ENCODE results near the gene MEOX2.

Gene MEOX2

DNA sequence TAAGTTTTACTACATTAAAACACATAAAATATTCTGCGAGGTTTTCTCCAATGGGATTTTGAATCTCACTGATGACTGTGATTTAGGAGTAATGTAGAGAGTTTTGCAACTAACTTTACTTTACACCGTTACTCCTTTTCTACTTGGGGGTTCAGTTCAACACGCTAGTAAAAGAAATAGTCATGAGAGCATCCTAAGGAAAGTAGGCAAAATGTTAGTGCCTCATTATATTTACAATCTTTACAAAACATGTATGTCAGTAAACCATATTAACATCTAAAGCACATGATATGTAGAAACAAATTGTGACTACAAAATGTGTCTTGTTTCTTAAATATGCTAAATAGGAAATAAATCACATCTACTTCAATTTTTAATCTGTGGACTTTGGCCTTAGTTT, 6.0 kb downstream of the MEOX2 start:
- DNase-seq, result no peak

DNA sequence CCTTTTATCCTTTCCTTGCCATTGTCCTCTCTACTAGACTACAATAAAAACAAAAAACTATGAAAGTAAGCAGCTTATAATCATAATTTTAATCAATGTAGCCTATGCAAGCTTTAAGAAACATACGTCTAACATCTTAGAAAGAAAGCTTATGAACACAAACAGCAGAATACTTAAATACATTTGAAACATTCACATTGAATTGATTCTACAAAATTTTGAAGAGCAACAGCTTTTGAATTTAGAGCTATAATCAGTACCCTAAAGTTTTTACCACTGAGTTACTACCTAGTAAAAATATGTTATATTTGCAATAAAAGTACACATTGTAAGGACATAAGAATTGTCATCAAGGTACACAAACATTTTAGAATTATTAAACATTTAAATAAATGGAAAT, 7.2 kb downstream of the MEOX2 start:
- DNase-seq, result no peak

DNA sequence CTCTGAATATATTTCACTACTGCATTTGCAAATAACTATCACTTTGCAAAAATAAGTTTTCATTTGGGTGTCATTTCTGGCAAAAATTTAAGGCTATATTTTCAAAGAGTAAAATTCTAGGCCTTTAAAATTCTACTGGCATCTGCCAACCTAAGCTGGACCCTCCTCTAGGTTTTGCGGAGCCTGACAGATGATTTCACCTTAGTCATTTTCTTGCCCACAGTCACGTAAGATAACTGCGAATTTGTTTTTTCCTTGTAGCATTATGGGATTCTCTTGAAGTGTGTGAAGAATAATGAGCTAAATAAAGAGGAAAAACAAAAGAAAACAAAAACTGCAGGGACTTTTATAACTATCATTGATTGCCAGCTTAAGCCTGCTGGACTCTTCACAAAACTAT, 7.8 kb downstream of the MEOX2 start:
- DNase-seq, result no peak

DNA sequence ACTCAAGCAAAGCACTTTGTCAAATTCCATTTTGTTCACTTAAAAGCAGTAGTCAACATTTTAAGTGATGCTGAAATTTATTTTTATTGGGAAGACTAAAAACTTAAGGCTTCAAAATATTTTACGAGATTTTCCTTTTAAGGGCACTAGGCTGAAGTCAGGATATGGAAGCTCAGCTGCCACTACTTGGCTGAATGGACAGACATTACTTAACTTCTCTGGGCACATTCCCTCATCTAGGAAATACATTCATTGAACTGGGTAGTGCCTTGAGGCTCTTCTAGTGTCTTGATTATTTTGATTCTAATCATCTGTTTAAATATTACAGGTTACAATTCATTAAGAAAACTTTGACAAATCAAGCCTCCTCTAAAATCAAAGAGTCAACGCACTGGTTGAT, 11.1 kb downstream of the MEOX2 start:
- DNase-seq, result no peak

DNA sequence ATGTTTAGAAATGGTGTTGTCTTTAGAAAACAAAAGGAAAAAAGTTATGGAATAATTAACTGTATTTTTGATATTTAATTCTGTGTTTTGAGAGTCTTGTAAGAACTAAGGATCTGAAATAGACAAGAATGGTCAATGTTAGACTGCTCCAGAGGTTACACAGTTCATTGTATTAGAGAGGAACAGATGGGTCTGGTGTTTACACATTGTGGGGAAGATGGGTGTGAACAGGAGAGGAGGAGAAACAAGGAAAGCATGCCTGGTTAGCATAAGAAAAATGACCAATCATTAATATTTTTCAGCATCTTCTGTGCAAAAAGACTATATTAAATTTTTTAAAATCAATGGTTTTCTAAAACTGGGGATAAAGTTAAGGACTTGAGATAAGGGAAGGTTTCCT, 11.9 kb downstream of the MEOX2 start:
- no peak for DNase-seq

DNA sequence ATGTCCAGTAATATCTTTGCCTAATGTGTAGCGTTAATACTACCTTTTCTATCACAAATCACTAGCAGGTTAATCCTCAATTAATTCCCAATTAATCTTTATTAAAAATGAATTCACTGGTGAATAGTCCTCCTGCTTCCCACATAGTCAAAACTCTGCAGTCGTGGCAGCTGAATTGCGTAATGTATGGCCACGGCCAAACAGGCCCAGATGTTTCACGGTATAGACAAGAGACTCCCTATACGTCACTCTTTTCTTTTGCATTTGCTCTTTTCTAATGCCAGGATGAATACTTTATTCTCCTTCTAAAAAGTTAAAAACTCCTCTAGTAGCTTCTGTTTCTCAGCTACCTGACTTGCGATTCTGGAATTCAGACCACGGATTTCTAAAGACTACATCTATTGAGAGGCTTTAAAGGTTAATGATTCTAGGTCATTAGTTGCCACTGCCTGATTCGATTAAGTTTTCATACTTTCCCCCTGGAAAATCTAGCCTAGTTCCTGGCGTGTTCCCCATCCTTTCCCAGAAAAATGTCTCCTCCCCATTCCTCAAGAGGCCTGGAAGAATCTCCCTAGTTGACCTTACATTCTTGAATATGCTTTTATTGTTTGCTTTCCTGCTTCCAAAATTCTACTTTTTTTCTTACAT, 16.9 kb downstream of the MEOX2 start:
- DNase-seq, result no peak

DNA sequence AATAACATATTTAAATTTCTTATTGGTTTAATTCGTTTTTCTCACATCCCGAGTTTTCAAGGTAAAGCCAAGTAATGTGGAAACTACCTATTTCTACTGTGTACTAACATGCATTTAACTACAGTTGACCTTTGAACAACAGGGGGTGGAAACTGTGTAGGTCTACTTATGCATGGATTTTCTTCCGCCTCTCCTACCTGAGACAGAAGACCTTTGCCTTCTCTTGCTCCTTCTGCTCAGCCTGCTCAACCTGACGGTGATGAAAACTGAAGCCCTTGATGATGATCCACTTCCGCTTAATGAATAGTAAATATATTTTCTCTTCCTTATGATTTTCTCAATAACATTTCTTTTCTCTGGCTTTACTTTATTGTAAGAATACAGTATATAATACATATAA, 18.5 kb downstream of the MEOX2 start:
- no peak for DNase-seq

DNA sequence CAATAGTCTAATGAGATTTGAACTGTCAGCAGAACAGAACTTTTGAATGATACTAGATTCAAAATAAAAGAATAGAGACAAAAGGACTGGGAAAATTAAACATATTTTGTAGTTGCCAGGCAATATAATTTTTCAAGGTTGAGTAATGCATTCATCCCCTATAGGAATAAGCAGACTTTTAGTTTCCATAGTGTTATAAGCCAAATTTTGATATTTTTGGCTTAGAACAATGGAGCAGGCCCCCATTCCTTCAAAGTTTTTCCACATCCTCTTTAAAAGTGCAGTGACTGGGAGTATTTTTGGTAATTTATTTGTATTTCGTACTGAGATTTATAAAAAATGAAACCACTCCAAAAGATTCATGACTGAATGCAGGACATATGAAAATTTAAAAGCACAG, 24.0 kb downstream of the MEOX2 start:
- no peak for DNase-seq

DNA sequence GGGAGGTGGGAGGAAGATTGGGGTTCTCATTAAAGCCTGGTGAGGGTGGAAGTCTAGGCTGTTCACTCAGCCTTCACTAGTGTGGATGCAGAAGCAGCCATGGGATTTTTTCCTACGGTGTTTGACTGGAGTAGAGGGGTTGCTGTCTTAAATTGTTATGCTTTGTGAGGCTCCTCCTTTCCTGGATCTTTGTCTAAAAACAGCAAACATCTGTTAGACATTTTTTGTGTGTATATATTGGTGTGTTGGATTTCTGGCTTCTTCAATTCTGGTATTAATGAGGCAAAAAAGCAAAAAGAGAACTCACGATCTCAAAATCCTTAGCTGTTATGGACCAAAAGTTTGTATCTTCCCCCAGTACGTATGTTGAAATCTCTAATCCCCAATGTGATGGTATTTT, 28.2 kb downstream of the MEOX2 start:
- DNase-seq, result no peak

DNA sequence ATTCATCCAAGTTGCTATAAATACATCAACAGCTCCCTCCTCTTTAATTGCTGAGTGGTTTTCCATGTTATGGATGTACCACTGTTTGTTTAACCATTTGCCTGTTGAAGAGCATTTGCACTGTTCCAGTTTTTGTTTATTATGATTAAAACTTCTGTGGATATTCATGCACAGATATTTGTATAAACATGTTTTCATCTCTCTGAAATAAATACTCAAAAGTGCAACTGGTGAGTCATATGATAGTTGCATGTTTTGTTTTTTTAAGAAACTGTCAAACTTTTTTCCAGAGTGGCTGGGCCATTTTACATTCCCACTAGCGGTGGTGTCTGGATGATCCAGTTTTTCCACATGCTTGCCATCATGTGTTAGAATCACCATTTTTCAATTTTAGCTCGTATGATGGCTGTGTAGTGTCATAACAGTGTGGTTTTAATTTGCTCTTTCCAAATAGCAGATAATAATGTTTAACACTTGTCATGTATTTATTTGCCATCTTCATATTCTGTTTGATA, 33.6 kb downstream of the MEOX2 start:
- peak in 1 of 3 experiments; percentile 39 for DNase-seq

DNA sequence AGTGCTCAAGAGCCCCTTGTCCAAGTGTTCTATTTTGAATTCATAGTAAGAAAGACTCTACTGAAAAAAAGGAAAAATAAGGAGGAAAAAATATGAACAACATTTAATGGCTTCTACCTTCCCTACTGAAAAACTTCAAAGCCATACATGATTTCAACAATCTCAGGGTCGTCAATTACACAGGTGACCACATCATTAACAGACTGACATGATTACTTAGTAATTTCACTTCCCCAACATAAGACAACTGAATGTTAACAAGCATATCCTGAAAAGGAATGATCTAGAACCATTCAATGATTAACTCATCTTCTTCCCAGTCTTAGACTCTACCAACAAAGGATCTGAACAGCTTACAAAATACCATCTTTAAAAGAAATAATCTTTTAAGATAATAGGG, 34.8 kb downstream of the MEOX2 start:
- DNase-seq, result peak in 1 of 3 experiments; percentile 47

DNA sequence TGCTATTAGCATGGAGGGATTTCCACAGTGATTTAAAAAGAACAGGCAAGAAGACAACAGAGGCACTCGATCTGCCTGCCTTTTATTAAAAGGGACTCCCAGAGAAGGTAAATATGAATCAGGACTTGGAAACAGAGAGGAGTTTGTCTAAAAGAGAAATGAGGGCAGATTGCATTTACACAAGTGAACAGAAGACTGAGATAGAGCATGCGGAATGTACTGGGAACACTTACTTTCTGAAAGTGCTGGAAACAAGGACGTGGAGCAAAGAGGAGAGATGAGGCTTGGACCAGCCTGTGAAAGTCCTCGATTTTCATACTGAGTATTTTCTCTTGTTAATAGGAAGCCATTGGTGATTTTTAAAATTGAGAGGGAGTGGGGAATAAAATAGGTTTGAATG, 35.7 kb downstream of the MEOX2 start:
- no peak for DNase-seq

DNA sequence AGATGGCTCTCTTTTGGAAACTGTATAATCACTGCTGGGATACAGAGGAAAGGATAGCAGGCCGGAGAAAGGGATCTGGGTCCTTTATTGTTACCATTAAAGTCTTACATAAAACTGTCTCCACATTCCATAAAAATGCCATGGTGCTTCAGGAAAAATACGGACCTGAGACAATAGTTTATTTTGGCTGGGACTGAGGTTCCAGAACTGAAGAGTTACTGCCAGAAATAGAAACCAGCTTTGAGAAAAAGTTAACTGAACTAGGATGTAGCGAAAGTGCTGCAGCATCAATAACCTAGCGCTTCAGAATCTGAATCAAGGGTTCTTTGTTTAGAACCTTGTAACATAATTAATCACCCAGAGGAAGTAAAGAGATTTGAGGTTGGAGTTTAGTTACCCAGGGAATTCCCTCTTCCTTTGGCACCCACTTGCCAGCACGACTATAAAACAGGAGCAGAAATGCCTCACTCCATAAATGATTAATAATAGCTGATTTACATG, 38.0 kb downstream of the MEOX2 start:
- DNase-seq, result no peak

DNA sequence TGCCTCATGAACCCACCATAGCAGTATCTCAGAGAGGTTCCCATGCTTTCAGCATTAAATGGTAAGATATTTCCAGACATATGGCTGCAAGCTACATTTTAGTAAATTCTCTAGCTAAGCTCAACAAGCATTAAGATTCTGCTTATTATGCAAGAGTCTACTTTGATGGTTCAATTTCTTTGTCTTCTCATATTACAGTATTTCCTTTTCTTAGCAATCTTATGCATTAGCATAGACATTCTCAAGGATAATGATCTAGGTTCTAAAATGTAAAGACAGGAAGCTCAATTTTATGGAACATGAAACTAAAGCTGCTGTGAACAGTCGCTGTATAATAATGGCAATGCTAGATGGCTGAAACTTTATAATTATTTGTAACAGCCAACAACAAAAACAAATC, 39.2 kb downstream of the MEOX2 start:
- DNase-seq, result no peak

DNA sequence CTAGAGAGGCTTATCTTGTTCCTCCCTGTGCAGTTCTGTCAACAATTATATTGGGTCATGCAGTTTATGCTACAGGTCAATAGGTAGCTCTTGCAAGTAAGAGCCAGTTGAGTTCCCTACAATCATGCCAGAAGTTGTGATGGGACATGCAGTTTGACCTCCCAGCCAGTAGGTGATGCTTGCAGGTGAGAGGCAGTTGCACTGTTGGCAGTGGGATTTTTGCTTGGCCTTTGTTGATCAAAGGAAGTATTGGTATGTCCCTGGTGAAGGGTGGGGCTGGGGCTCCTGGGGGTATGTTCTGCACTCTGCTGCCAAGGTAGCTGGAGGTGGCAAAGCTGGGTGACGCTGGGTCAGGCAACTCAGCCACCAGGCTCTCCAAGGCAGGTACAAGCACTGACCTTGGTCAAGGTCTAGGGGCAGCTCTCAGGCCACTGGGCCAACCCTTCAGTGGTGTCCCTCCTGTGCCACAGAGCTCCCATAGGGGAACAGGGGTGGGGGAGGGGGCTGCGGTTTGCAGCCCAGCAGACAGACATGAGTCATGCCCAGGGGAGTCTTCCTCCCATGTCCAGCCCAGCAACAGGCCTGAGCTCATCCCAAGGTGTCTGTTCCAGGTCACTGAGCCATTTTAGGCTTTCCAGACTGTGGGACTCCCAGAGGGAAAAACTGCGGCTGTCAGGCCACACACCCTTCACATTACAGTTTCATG, 43.3 kb downstream of the MEOX2 start:
- DNase-seq, result no peak

DNA sequence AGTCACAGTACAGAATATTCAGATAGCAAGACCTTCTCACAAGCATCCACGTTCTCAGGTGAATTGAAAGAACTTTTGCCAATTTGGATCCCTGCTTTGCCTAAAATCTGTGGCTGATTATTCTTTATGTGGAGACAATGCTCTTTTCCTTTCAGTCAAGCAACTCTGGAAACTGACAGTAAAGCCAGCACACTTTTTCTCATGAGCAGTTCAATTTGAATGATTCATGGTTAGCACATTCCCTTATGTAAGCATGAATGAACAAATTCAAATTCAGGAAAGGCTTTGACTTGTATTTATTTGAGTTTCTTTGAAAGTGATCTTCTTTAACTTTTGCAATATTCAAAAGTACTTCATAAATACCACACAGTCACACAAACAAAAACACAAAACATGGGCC, 57.6 kb downstream of the MEOX2 start:
- no peak for DNase-seq

DNA sequence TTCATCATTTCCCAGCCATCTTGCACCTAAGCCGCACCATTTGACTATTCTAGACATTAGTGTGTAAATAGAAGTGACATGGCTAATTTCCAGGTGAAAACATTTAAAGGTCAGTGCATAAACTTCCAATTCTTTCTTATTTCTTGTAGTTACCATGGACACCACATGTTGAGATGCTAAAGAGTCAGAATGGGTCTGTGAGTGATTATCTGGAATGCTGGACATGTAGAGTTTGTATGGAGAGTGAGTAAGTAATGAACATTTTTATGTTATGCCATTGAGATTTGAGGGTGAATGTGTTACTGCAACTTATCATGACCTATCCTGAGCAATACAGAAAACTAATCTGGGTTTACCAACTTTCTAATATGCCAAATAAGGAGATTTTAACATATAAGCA, 60.4 kb downstream of the MEOX2 start:
- no peak for DNase-seq

DNA sequence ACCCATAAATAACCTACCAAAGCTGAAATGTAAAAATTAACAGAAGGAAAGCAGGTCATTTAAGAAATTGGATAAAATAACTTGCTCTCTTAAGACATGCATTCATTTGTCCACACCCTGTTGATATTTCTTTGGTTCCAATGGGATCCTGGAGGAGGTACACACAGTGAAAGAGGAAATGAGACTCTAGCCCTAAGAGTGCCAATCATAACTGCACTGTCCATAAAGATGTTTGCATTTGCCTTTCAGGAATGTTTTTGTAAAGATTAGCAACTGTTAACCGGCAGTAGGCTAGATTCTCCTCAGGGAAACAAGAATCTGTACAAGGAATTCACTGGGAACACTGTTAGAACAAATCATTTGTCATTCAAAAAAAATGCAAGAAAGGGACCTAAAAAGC, 61.0 kb downstream of the MEOX2 start:
- DNase-seq, result no peak

DNA sequence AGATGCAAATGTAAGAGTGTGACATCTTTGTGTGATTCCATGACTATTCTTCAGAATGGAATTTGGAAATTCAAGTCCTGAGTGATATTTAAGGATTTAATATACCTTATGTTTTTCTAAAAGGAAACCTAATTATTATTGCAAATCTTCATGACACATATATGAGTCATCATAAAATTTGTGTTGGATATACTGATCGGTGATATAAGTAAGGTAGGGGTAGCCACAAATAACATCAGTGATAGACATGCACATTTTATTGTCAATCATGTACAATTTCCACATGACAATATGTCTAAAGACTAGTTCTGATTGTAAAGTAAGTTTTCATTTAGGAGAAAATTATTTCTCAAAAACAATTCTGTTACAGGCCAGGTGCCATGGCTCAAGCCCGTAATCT, 65.0 kb downstream of the MEOX2 start:
- no peak for DNase-seq

DNA sequence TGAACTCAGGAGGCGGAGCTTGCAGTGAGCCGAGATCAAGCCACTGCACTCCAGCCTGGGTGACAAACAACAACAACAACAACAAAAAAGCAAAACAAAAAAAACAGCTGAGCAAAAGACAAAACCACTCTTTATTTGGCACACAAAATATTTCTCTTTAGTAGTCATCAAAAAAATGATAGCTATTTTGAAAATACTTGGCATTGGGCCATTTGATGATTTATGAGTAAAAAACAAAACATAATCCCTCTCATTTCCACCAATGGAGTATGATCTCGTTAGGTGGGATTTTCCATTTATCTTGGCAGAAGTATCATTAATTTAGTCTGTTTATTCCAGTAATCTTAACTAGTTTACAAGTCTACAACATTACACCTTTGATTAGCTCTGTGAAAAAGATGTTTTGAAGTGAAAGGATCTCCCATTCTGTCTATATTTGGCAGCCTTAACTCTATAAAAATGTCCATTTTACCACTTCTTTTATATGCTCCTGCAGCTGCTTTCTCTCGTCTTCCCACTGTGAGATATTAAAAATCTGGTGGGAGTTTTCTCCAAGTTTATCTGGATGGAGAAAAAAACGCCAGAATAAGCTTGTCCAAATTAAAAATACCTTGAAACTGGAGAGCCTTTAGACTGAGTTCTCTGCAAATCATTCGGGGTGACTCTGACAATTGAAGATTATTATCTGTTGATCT, 65.8 kb downstream of the MEOX2 start:
- no peak for DNase-seq

DNA sequence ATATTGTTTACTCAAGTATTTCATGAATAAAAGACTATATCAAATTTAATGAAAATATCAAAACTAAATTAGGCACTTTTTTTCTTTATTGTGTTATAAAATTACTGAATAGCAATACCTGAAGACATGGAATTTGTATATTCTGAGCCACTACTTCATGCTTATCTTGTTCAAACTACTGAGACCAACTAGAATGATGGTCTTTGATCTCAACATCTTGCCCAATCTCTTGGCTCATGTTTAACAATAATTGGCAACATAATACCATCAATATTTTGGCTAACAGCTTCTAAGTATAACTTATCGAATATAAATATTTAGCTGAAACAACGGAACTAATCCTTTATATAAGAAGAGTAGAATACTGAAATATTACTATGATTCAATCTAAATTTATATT, 68.2 kb downstream of the MEOX2 start:
- DNase-seq, result no peak

DNA sequence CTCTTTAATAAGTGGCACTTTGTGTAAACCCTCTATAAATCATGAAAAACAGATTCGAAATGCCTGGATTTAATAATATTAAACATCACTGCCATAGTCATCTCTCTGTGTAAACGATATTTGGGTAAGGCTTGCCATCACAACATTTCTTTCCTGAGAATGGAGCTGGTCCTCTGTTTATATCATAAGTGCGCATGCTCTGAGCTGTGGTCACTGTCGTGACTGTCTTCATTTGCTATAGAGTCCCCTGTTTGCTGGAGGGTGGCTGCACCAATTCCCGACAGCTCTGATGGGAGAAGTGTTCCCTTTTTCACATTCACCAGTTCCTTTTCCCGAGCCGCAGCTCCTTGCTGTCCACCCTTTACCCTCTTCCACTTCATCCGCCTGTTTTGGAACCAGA, 74.3 kb downstream of the MEOX2 start:
- DNase-seq, result no peak

DNA sequence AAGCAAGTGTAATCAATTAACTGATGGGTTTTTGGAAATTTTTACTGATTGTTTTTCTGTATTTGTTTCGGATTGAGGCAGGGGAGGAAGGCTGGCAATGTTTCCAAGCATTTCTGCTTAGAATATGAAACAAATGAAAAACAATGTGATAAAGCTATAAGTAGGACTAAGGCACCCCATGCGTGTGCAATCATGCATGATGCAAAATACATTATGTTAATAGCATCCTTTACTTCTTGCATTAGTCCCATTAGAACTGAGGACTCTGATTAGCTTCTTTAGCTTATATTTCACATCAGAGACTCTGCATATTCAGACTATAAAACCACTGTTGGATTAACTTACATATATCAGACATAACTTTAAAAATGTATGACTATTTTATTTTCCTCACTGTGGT, 76.0 kb downstream of the MEOX2 start:
- DNase-seq, result no peak

DNA sequence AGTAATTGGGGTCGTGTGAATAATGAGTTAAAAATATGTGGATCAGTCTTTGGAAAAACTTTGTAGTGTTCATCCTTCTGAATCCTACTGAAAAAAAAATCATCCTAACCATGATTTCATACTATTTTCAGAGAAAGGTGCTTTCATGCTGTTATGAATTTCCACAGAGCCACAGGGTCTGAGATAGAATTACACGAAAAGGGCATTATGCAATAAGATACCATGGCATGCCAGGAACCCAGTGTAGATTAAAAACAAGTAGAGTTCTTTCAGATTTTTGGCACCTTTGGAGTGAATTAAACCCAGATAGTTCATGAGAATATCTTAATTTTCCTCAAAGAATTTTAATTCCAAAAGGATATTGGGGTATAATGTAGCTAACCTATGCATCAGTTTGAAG, 77.2 kb downstream of the MEOX2 start:
- no peak for DNase-seq
